Natural killer cell (primary cell): ENCODE measurements around the gene AGAP2. TPM values are rescaled to one million over a fixed set of nuclear protein-coding genes. Genes with fewer than 3 reads are reported as not detected.

Source experiments
- ATAC-seq, 3 donors: fragments of 150-1000 bp in 2 of 3; fragments of 200-7000 bp in 1 of 3; cut with Tn5 transposase; 1 replicate in 1 of 3; 2 replicates in 2 of 3; pipeline ENCODE4 v1.10.0; 2021; ENCODE audit warnings: mild to moderate bottlenecking in 2 of 3, moderate library complexity in 2 of 3
- DNase-seq, 2 donors: peaks; one replicate each; pipeline versions ENCODE4 v3.0.0 to v3.0.0-alpha.2; 2013 to 2021; ENCODE audit warnings: mixed read lengths in 1 of 2
- H3K27ac ChIP-seq: one replicate; pipeline ENCODE4 v1.5.1; 2013; ENCODE audit warnings: mild to moderate bottlenecking, low read length
- H3K27me3 ChIP-seq: one replicate; pipeline ENCODE4 v1.6.1; 2013; ENCODE audit warnings: low read length; ENCODE audit not compliant: control insufficient read depth, insufficient read depth
- H3K36me3 ChIP-seq: one replicate; pipeline ENCODE4 v1.6.1; 2013; ENCODE audit warnings: low read length; ENCODE audit not compliant: control insufficient read depth, insufficient read depth
- H3K4me1 ChIP-seq: one replicate; pipeline ENCODE4 v1.6.1; 2013; ENCODE audit warnings: low read length; ENCODE audit not compliant: control insufficient read depth, insufficient read depth
- H3K4me3 ChIP-seq: one replicate; pipeline ENCODE4 v1.5.1; 2013; ENCODE audit warnings: low read length
- H3K9me3 ChIP-seq: one replicate; pipeline ENCODE4 v1.6.1; 2013; ENCODE audit warnings: low read length; ENCODE audit not compliant: control insufficient read depth, insufficient read depth
- H3K27ac Mint-ChIP-seq, 2 donors: one replicate each; pipeline ENCODE4 v1.8.0; 2022; ENCODE audit warnings: mild to moderate bottlenecking in 2 of 2, mixed read lengths in 2 of 2, moderate library complexity in 1 of 2
- H3K27me3 Mint-ChIP-seq, 2 donors: one replicate each; pipeline ENCODE4 v1.8.0; 2022; ENCODE audit warnings: low read depth in 2 of 2, mixed read lengths in 2 of 2
- H3K36me3 Mint-ChIP-seq: one replicate; pipeline ENCODE4 v1.8.0; 2022; ENCODE audit warnings: mixed read lengths
- H3K4me1 Mint-ChIP-seq, 2 donors: one replicate each; pipeline ENCODE4 v1.8.0; 2022; ENCODE audit warnings: mixed read lengths in 2 of 2
- H3K4me3 Mint-ChIP-seq: one replicate; pipeline ENCODE4 v1.8.0; 2022; ENCODE audit warnings: mild to moderate bottlenecking, moderate library complexity, mixed read lengths
- H3K9me3 Mint-ChIP-seq, 2 donors: one replicate each; pipeline ENCODE4 v1.8.0; 2022; ENCODE audit warnings: mixed read lengths in 2 of 2
- WGBS: methylation state at CpG from one replicate; pipeline ENCODE4 v1.1.7; 2013; ENCODE audit warnings: missing lambda C conversion rate; ENCODE audit not compliant: insufficient coverage; 5-methylcytosine and 5-hydroxymethylcytosine counted together
- intact Hi-C: fragments of 100-400 bp; cut with micrococcal nuclease; formaldehyde crosslinking; loops from one replicate; pipeline ENCODE4 v1.14.2; 2022
- total RNA-seq, 4 donors: library from RNA; stranded (reverse); fragments of 120-200 nt in 1 of 4; gene quantifications; one replicate each; pipeline versions ENCODE4 v1.2.3 to v1.2.4, GENCODE V29; 2013 to 2022
- TF ChIP-seq, protein P1 (sequence below): fragments of 200-600 bp; IDR thresholded peaks from one replicate; pipeline ENCODE4 v1.8.0; 2022; ENCODE audit warnings: antibody characterized with exemption

The AGAP2 gene
- total RNA-seq, 3 donors from 2014 or later (not counting 1 experiment from before 2014, with no cell fraction given) = 54.1 to 63.5 (median 54.8) TPM

DNA sequence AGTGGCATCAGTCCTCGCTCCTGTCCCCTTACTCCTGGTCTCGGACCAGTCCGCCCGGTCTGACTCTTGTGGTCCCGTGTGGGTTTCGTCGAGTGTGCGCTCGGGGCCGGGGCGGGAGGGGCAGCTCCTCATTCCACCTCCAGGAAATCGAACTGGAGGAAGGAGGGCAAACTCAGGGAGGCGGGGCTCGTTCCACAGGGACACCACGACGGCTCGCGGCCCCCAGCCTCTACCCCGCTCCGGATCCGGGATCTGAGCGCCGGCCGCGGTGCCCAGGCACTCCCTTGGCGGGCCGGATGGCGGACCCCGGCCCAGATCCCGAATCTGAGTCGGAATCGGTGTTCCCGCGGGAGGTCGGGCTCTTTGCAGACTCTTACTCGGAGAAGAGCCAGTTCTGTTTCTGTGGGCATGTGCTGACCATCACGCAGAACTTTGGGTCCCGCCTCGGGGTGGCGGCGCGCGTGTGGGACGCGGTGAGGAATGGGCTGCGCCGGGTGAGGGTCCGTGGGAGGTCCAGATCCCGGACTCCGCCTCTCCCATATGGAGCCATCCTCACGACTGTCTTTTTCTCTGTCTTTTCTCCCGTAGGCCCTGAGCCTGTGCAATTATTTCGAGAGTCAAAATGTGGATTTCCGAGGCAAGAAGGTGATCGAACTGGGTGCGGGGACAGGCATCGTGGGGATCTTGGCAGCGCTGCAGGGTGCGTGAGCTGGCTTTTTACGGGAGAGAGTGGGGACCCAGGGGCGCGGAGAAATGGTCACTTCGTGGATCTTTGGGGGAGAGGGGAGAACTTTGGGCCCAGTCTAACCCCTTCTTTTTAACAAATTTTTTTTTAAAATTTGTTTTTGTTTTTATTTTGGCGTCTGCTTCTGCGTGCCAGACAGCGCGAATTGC lies 34.1 kb upstream of the AGAP2 start, which contains the start of gene EEF1AKMT3:
Gene EEF1AKMT3, plus strand, starts transcription at position 186 of the 894 bp plus-strand sequence. Its CDS starts 111 bp downstream, at position 297.
- TF ChIP-seq, protein P1, sequence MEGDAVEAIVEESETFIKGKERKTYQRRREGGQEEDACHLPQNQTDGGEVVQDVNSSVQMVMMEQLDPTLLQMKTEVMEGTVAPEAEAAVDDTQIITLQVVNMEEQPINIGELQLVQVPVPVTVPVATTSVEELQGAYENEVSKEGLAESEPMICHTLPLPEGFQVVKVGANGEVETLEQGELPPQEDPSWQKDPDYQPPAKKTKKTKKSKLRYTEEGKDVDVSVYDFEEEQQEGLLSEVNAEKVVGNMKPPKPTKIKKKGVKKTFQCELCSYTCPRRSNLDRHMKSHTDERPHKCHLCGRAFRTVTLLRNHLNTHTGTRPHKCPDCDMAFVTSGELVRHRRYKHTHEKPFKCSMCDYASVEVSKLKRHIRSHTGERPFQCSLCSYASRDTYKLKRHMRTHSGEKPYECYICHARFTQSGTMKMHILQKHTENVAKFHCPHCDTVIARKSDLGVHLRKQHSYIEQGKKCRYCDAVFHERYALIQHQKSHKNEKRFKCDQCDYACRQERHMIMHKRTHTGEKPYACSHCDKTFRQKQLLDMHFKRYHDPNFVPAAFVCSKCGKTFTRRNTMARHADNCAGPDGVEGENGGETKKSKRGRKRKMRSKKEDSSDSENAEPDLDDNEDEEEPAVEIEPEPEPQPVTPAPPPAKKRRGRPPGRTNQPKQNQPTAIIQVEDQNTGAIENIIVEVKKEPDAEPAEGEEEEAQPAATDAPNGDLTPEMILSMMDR = no peak
- Histone ChIP-seq H3K27ac (peak within 1 kb of the TSS; percentile 80), H3K36me3 (no peaks in the 10 kb centered on the region), H3K27me3 (no peaks in the 10 kb centered on the region), H3K9me3 (no peaks in the 10 kb centered on the region), H3K4me1 (peaks cover 21% of the 10 kb centered on the region), H3K4me3 (peak within 1 kb of the TSS; percentile 77)
- intact Hi-C loops = no loop called here
- H3K9me3 Mint-ChIP-seq = no peaks in the 10 kb centered on the region
- no peaks in the 10 kb centered on the region for H3K36me3 Mint-ChIP-seq
- H3K27me3 Mint-ChIP-seq = no peaks in the 10 kb centered on the region
- WGBS = 3% methylated on average over 67 of the region's 67 CpGs
- ATAC-seq = peak in 2 of 3 donors; percentile 11 to 27
- DNase-seq = peak in 1 of 2 donors; percentile 56
- peaks cover 14% of the 10 kb centered on the region in 2 donors for H3K4me1 Mint-ChIP-seq
- peak within 1 kb of the TSS; percentile 89 to 94 for H3K27ac Mint-ChIP-seq
- peak within 1 kb of the TSS; percentile 97 for H3K4me3 Mint-ChIP-seq

GRCh38 chr12:57771873-57772428 lies 33.4 kb upstream of the AGAP2 start, which contains the start of gene METTL1:
TSS of gene METTL1 (minus strand) at chr12:57772105. CDS start at chr12:57772083, 22 bp downstream.
- Mint-ChIP-seq H3K27me3 (peaks cover 4 to 5% of the 10 kb centered on the region in 2 donors), H3K9me3 (no peaks in the 10 kb centered on the region), H3K4me1 (peaks cover 14% of the 10 kb centered on the region in 2 donors), H3K36me3 (no peaks in the 10 kb centered on the region), H3K4me3 (peak within 1 kb of the TSS; percentile 97), H3K27ac (peak within 1 kb of the TSS; percentile 89 to 94)
- TF ChIP-seq, protein P1 = no peak
- Histone ChIP-seq H3K4me1 (peaks cover 25% of the 10 kb centered on the region), H3K36me3 (no peaks in the 10 kb centered on the region), H3K4me3 (peak within 1 kb of the TSS; percentile 77), H3K9me3 (no peaks in the 10 kb centered on the region), H3K27ac (peak within 1 kb of the TSS; percentile 80), H3K27me3 (peaks cover 4% of the 10 kb centered on the region)
- peak; percentile 79 to 94 for DNase-seq
- 0% methylated on average over 28 of the region's 28 CpGs for WGBS
- intact Hi-C loops = no loop called here
- ATAC-seq = peak; percentile 93 to 94 (median 93)

DNA sequence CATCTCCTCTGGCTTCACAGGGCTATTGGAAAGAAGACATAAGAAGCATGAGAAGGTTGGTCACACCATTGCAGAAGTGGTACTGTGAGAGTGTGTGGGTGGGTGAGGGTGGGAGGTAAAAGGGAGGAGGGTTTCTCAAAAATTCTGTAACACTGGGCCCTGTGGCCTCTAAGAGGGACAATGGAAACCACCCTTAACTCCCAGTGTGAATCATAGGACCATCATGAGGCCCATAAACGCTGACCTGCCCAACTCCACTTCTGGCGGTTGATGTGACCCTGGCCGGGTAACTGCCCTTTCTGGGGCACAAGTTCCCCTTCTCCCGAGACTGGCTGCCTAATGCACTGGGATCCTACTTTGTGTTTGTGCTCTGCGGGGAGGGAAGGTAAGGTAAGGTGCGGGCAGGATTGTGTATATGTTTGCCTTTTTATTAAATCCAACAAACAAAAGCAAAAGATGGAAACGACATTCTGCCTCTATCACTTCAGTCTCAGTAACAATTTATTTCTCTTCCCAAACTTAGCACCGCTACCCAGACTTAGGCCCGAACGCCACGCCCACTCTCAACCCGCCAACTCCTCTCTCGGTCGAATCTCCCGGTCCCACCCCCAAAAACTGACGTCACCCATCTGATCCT lies 32.8 kb upstream of the AGAP2 start:
- H3K4me1 Mint-ChIP-seq = peaks cover 19 to 20% of the 10 kb centered on the region in 2 donors
- Histone ChIP-seq H3K27ac (peak overlapping the region; percentile 80), H3K4me3 (peak overlapping the region; percentile 77), H3K27me3 (peaks cover 10% of the 10 kb centered on the region), H3K4me1 (peaks cover 31% of the 10 kb centered on the region), H3K9me3 (no peaks in the 10 kb centered on the region), H3K36me3 (no peaks in the 10 kb centered on the region)
- DNase-seq (peak in 1 of 2 donors; percentile 92), ATAC-seq (peak; percentile 52 to 61 (median 56))
- H3K27ac Mint-ChIP-seq = peak overlapping the region; percentile 89 to 94
- H3K4me3 Mint-ChIP-seq = peak overlapping the region; percentile 97
- peaks cover 10 to 11% of the 10 kb centered on the region in 2 donors for H3K27me3 Mint-ChIP-seq
- no peaks in the 10 kb centered on the region for H3K9me3 Mint-ChIP-seq
- intact Hi-C loops = no loop called here
- 1% methylated on average over 14 of the region's 16 CpGs for WGBS
- TF ChIP-seq, protein P1 = no peak
- H3K36me3 Mint-ChIP-seq = no peaks in the 10 kb centered on the region
